Neutrophil (primary cell): Measurements from ENCODE around the gene ZBTB48.
"Not testable (repeated sequence)": the region's sequence is repeated elsewhere in the genome, so short reads cannot be mapped to it uniquely, and the experiment has no call there.

Experiments
- H3K27ac ChIP-seq: fragments of 200-600 bp; sonication (generic); 2 replicates; pipeline ENCODE4 v1.5.1; 2016; ENCODE audit warnings: mild to moderate bottlenecking, moderate library complexity
- H3K27me3 ChIP-seq: fragments of 200-600 bp; sonication (generic); 2 replicates; pipeline ENCODE4 v1.6.0; 2016; ENCODE audit warnings: mild to moderate bottlenecking
- H3K36me3 ChIP-seq: fragments of 200-600 bp; sonication (generic); 2 replicates; pipeline ENCODE4 v1.5.1; 2017
- H3K4me1 ChIP-seq, 2 experiments: fragments of 200-600 bp in 1 of 2; sonication (generic) in 1 of 2; 1 replicate in 1 of 2; 2 replicates in 1 of 2; pipeline versions ENCODE4 v1.5.1 to v1.6.1; 2013 to 2016; ENCODE audit warnings: low read depth in 1 of 2, low read length in 1 of 2, mild to moderate bottlenecking in 1 of 2, moderate library complexity in 1 of 2; ENCODE audit not compliant: control insufficient read depth in 1 of 2, insufficient read depth in 1 of 2
- H3K4me3 ChIP-seq, 2 experiments: fragments of 200-600 bp in 1 of 2; sonication (generic) in 1 of 2; 1 replicate in 1 of 2; 2 replicates in 1 of 2; pipeline ENCODE4 v1.5.1; 2013 to 2016; ENCODE audit warnings: low read depth in 1 of 2, low read length in 1 of 2, mild to moderate bottlenecking in 1 of 2, moderate library complexity in 1 of 2
- H3K9me3 ChIP-seq: fragments of 200-600 bp; sonication (generic); 2 replicates; pipeline ENCODE4 v1.5.1; 2016
- CTCF ChIP-seq: fragments of 200-600 bp; sonication (generic); IDR thresholded peaks from 2 replicates; pipeline ENCODE4 v1.5.1; 2016; ENCODE audit warnings: antibody characterized with exemption

Gene ZBTB48

GRCh38 chr1:6547301-6547700 is 32.5 kb upstream of the ZBTB48 start:
- Histone ChIP-seq H3K27ac (no peak overlapping the region), H3K36me3 (peaks cover 63% of the 10 kb centered on the region), H3K9me3 (no peaks in the 10 kb centered on the region)

GRCh38 chr1:6554031-6554906 is 25.5 kb upstream of the ZBTB48 start, which contains the start of gene NOL9:
Gene NOL9 (minus strand): TSS chr1:6554513. CDS start chr1:6554502, 11 bp downstream.
- Histone ChIP-seq H3K4me1 (peaks cover 14 to 15% of the 10 kb centered on the region in 2 experiments), H3K4me3 (peak within 1 kb of the TSS; percentile 71 to 74), H3K27ac (peak within 1 kb of the TSS; percentile 56), H3K9me3 (no peaks in the 10 kb centered on the region), H3K27me3 (no peaks in the 10 kb centered on the region), H3K36me3 (peaks cover 14% of the 10 kb centered on the region)
- TF ChIP-seq CTCF, result peak; percentile 98

More at GRCh38 chr1:6547301-6547700, 32.5 kb upstream of the ZBTB48 start:
- Histone ChIP-seq H3K4me1 (no peaks in the 10 kb centered on the region), H3K27me3 (no peaks in the 10 kb centered on the region), H3K4me3 (no peak overlapping the region)
- TF ChIP-seq CTCF, result no peak

- peak within 1 kb of the TSS; percentile 71 to 74 for H3K4me3 ChIP-seq
- no peaks in the 10 kb centered on the region for H3K27me3 ChIP-seq
- peaks cover 5% of the 10 kb centered on the region for H3K36me3 ChIP-seq
- H3K9me3 ChIP-seq, result no peaks in the 10 kb centered on the region
- TF ChIP-seq CTCF, result no peak
- peak within 1 kb of the TSS; percentile 56 for H3K27ac ChIP-seq
- H3K4me1 ChIP-seq, result peaks cover 14 to 15% of the 10 kb centered on the region in 2 experiments
These were observed 24.7 kb upstream of the ZBTB48 start, which contains the start of gene TAS1R1 for GRCh38 chr1:6554907-6555778. Gene TAS1R1 (plus strand): TSS chr1:6555307. CDS start chr1:6555374, 67 bp downstream.

GRCh38 chr1:6557597-6557996 is 22.2 kb upstream of the ZBTB48 start:
- Histone ChIP-seq H3K4me3 (no peak overlapping the region), H3K4me1 (peaks cover 14 to 15% of the 10 kb centered on the region in 2 experiments), H3K27ac (no peak overlapping the region), H3K36me3 (no peaks in the 10 kb centered on the region), H3K9me3 (no peaks in the 10 kb centered on the region), H3K27me3 (peaks cover 14% of the 10 kb centered on the region)
- TF ChIP-seq CTCF, result no peak

GRCh38 chr1:6559161-6559560 is 20.6 kb upstream of the ZBTB48 start:
- H3K27me3 ChIP-seq, result peaks cover 29% of the 10 kb centered on the region
- H3K4me1 ChIP-seq, H3K36me3 ChIP-seq, H3K9me3 ChIP-seq, H3K27ac ChIP-seq, H3K4me3 ChIP-seq: not testable (repeated sequence)
